Karpas-422 (cell line): ENCODE results near the gene GPC5. TPM values are rescaled to one million over a fixed set of nuclear protein-coding genes. Genes with fewer than 3 reads are reported as not detected.

Experiments
- DNase-seq: peaks from one replicate; pipeline ENCODE4 v3.0.0-alpha.2; 2015
- H2AFZ ChIP-seq: fragments of 200-600 bp; sonication (generic); 2 replicates; pipeline ENCODE4 v1.6.1; 2014; ENCODE audit warnings: antibody characterized with exemption, low read length, mixed read lengths
- H3K27ac ChIP-seq: fragments of 200-600 bp; sonication (generic); 2 replicates; pipeline ENCODE4 v1.5.1; 2014; ENCODE audit warnings: mild to moderate bottlenecking, low read length, moderate library complexity
- H3K27me3 ChIP-seq: fragments of 200-600 bp; sonication (generic); 2 replicates; pipeline ENCODE4 v1.6.1; 2014; ENCODE audit warnings: low read length, mixed read lengths
- H3K36me3 ChIP-seq: fragments of 200-600 bp; sonication (generic); 2 replicates; pipeline ENCODE4 v1.6.1; 2014; ENCODE audit warnings: low read length, mixed read lengths; ENCODE audit not compliant: insufficient read depth
- H3K4me1 ChIP-seq: fragments of 200-600 bp; sonication (generic); 2 replicates; pipeline ENCODE4 v1.6.1; 2014; ENCODE audit warnings: mild to moderate bottlenecking, low read length, mixed read lengths
- H3K4me2 ChIP-seq: fragments of 200-600 bp; sonication (generic); 2 replicates; pipeline ENCODE4 v1.6.1; 2014; ENCODE audit warnings: low read length, low read depth, mild to moderate bottlenecking; ENCODE audit not compliant: poor library complexity, severe bottlenecking
- H3K4me3 ChIP-seq: fragments of 200-600 bp; sonication (generic); 2 replicates; pipeline ENCODE4 v1.5.1; 2014; ENCODE audit warnings: mild to moderate bottlenecking, antibody characterized with exemption, low read length, mixed read lengths
- H3K79me2 ChIP-seq: fragments of 200-600 bp; sonication (generic); 2 replicates; pipeline ENCODE4 v1.6.1; 2014; ENCODE audit warnings: mild to moderate bottlenecking, low read length, mixed read lengths
- H3K9ac ChIP-seq: fragments of 200-600 bp; sonication (generic); 2 replicates; pipeline ENCODE4 v1.6.0; 2014; ENCODE audit warnings: low read length
- H3K9me2 ChIP-seq: fragments of 200-600 bp; sonication (generic), shearing (Covaris generic); replicated peaks from 2 replicates; pipeline ENCODE4 v1.6.0; 2014; ENCODE audit warnings: mild to moderate bottlenecking, low read length, moderate library complexity; ENCODE audit not compliant: insufficient read depth
- H3K9me3 ChIP-seq: fragments of 300-700, 200-600 bp; sonication (generic); 2 replicates; pipeline ENCODE4 v1.6.1; 2014; ENCODE audit warnings: low read length, mixed read lengths
- H4K20me1 ChIP-seq: fragments of 200-600 bp; sonication (generic); 2 replicates; pipeline ENCODE4 v1.6.1; 2014; ENCODE audit warnings: mild to moderate bottlenecking, antibody characterized with exemption, low read length, low read depth; ENCODE audit not compliant: insufficient read depth
- total RNA-seq: library from RNA; depleted of rRNA; stranded (reverse); fragments of >200 nt; shearing (Covaris generic); gene quantifications from 2 replicates; pipeline ENCODE4 v1.2.3, GENCODE V29; 2014; ENCODE audit warnings: low replicate concordance

Gene GPC5
- total RNA-seq, 1 experiment from 2014 or later = not detected

GRCh38 chr13:92656103-92656502 is 1257.7 kb downstream of the GPC5 start:
- no peak for DNase-seq
- no peaks in the 10 kb centered on the region for H3K36me3 ChIP-seq
- H3K79me2 ChIP-seq = no peaks in the 10 kb centered on the region
- H3K9me2 ChIP-seq = no peaks in the 10 kb centered on the region
- no peak overlapping the region for H3K27ac ChIP-seq
- no peak overlapping the region for H3K4me2 ChIP-seq
- H3K4me1 ChIP-seq = no peaks in the 10 kb centered on the region
- H4K20me1 ChIP-seq = no peaks in the 10 kb centered on the region
- H3K9ac ChIP-seq = no peak overlapping the region
- H2AFZ ChIP-seq = no peak overlapping the region
- peaks cover 13% of the 10 kb centered on the region for H3K9me3 ChIP-seq
- no peak overlapping the region for H3K4me3 ChIP-seq
- H3K27me3 ChIP-seq = no peaks in the 10 kb centered on the region

DNA sequence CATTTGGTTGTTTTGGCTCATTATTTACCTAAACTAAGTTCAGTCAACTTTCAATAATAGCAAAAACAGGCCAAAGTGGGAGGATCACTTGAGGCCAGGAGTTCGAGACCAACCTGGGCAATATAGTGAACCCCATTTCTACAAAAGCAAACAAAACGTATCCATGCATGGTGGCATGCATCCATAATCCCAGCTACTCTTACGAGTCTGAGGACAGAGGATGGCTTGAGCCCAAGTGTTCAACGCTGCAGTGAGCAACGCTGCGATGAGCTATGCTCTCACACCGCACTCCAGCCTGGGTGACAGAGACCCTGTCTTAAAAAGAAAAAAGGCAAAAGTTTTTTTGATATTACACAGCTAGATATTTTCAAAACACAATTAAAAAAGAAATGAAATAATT is 1258.2 kb downstream of the GPC5 start:
- Histone ChIP-seq H2AFZ (no peak overlapping the region), H3K4me2 (no peak overlapping the region), H3K27me3 (no peaks in the 10 kb centered on the region), H3K27ac (no peak overlapping the region), H4K20me1 (no peaks in the 10 kb centered on the region), H3K79me2 (no peaks in the 10 kb centered on the region), H3K36me3 (no peaks in the 10 kb centered on the region), H3K4me3 (no peak overlapping the region), H3K9ac (no peak overlapping the region), H3K9me2 (no peaks in the 10 kb centered on the region), H3K4me1 (no peaks in the 10 kb centered on the region), H3K9me3 (peaks cover 11% of the 10 kb centered on the region)
- no peak for DNase-seq

DNA sequence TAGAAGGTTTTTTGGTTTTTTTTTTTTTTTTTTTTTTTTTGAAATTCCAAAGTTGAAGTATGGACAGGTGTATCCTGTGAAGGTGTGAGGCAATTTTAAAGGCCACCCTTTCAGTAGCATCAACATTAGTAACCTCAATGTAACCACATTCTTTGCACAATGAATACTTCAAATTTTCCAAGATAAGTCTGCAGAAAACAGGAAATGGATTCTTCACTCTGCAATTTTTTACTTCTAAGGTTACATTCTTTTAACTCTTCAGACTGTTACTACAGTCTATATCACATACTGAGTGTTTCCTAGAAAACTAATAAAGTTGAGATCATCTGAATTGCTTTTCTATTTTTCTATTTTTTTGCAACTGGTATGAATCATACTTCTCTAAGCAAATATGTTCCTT is 1259.1 kb downstream of the GPC5 start:
- H3K9ac ChIP-seq = no peak overlapping the region
- H3K36me3 ChIP-seq = no peaks in the 10 kb centered on the region
- no peak overlapping the region for H3K4me3 ChIP-seq
- H2AFZ ChIP-seq = no peak overlapping the region
- no peaks in the 10 kb centered on the region for H3K27me3 ChIP-seq
- H4K20me1 ChIP-seq = no peaks in the 10 kb centered on the region
- no peaks in the 10 kb centered on the region for H3K9me2 ChIP-seq
- H3K9me3 ChIP-seq = peaks cover 11% of the 10 kb centered on the region
- H3K27ac ChIP-seq = no peak overlapping the region
- H3K79me2 ChIP-seq = no peaks in the 10 kb centered on the region
- no peak for DNase-seq
- no peaks in the 10 kb centered on the region for H3K4me1 ChIP-seq
- no peak overlapping the region for H3K4me2 ChIP-seq

DNA sequence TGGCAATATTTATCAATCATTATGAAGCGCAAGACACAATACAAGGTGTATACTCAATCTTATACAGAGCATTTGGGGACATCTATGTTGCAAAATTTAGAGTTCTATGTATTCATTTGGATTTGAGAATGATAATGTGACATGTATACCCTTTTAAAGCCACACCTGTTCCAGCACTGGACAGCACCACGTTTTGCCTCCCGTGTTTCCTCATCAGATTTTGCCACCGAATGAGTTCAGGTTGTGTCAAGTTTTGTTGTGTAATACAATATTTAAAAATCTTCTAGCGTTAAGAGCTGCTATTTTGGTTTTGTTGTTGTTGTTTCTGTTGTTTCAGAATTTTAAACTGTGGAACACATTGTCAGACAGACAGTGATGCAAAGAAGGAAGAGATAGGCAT is 1259.9 kb downstream of the GPC5 start:
- Histone ChIP-seq H3K27ac (no peak overlapping the region), H3K4me3 (no peak overlapping the region), H3K9me2 (no peaks in the 10 kb centered on the region), H3K9me3 (peaks cover 11% of the 10 kb centered on the region), H3K27me3 (no peaks in the 10 kb centered on the region), H3K4me1 (no peaks in the 10 kb centered on the region), H3K4me2 (no peak overlapping the region), H4K20me1 (no peaks in the 10 kb centered on the region), H3K36me3 (no peaks in the 10 kb centered on the region), H3K79me2 (no peaks in the 10 kb centered on the region), H2AFZ (no peak overlapping the region), H3K9ac (no peak overlapping the region)
- no peak for DNase-seq

DNA sequence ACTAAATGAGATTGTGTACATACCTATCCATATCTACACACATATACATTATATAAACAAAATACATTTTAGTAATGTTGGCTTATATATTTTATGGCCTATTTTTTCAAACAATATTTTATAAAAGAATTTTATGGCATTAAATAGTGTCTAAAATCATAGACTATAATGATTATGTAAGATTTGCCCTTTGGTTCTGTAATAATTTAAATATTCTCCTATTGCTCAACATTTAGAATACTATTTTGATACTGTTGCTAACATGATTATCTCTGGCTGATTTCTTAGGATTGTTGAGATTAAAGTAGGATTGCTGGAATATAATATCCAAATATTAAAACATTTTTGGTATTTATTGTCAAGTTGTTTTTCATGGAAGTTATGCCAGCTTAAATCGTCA is 1263.0 kb downstream of the GPC5 start:
- no peak for DNase-seq
- H3K27ac ChIP-seq = no peak overlapping the region
- no peaks in the 10 kb centered on the region for H3K9me2 ChIP-seq
- H3K79me2 ChIP-seq = no peaks in the 10 kb centered on the region
- H3K36me3 ChIP-seq = no peaks in the 10 kb centered on the region
- no peak overlapping the region for H3K4me2 ChIP-seq
- H2AFZ ChIP-seq = no peak overlapping the region
- no peaks in the 10 kb centered on the region for H4K20me1 ChIP-seq
- no peak overlapping the region for H3K9ac ChIP-seq
- H3K9me3 ChIP-seq = peaks cover 3% of the 10 kb centered on the region; the same call in 1 of the 2 replicates
- no peaks in the 10 kb centered on the region for H3K27me3 ChIP-seq
- H3K4me3 ChIP-seq = no peak overlapping the region
- no peaks in the 10 kb centered on the region for H3K4me1 ChIP-seq

GRCh38 chr13:92668157-92668556 is 1269.7 kb downstream of the GPC5 start:
- Histone ChIP-seq H3K27ac (no peak overlapping the region), H3K4me3 (no peak overlapping the region), H3K9ac (no peak overlapping the region), H3K9me3 (peaks cover 23% of the 10 kb centered on the region), H3K27me3 (no peaks in the 10 kb centered on the region), H2AFZ (no peak overlapping the region), H3K79me2 (no peaks in the 10 kb centered on the region), H3K9me2 (no peaks in the 10 kb centered on the region), H3K4me2 (no peak overlapping the region), H3K36me3 (no peaks in the 10 kb centered on the region), H3K4me1 (no peaks in the 10 kb centered on the region), H4K20me1 (no peaks in the 10 kb centered on the region)
- DNase-seq = no peak

- Histone ChIP-seq H3K36me3 (no peaks in the 10 kb centered on the region), H3K79me2 (no peaks in the 10 kb centered on the region), H3K4me2 (no peak overlapping the region), H3K27me3 (no peaks in the 10 kb centered on the region), H3K4me3 (no peak overlapping the region), H3K9me2 (no peaks in the 10 kb centered on the region), H3K9ac (no peak overlapping the region), H3K9me3 (peaks cover 24% of the 10 kb centered on the region), H2AFZ (no peak overlapping the region), H3K27ac (no peak overlapping the region), H3K4me1 (no peaks in the 10 kb centered on the region), H4K20me1 (no peaks in the 10 kb centered on the region)
- DNase-seq = no peak
These were observed 1271.7 kb downstream of the GPC5 start for GRCh38 chr13:92670096-92670495.

- Histone ChIP-seq H4K20me1 (no peaks in the 10 kb centered on the region), H3K4me2 (no peak overlapping the region), H3K27ac (no peak overlapping the region), H3K9ac (no peak overlapping the region), H2AFZ (no peak overlapping the region), H3K9me2 (no peaks in the 10 kb centered on the region), H3K27me3 (no peaks in the 10 kb centered on the region), H3K4me1 (no peaks in the 10 kb centered on the region), H3K79me2 (no peaks in the 10 kb centered on the region), H3K36me3 (no peaks in the 10 kb centered on the region), H3K4me3 (no peak overlapping the region), H3K9me3 (peaks cover 28% of the 10 kb centered on the region)
- no peak for DNase-seq
These were observed 1273.4 kb downstream of the GPC5 start for GRCh38 chr13:92671821-92672220.

DNA sequence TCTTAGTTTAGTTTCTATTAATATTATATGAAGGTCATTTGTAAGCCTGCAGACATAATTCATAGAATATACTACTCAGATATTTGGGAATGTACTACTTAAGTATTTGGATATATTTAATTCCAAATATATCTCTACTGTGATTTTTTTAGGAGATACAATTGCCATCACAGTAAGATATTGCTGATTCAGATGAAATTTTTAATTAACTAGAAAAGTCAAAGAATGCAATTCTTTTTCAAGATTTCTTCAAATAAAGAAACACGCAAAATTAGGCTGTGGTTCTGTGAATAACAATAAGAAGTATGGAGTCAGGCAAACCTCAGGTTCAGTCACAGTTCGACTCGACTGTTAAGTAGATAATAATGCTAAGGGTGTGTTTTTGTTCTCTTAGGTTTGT is 1277.8 kb downstream of the GPC5 start:
- no peak overlapping the region for H3K27ac ChIP-seq
- H4K20me1 ChIP-seq = no peaks in the 10 kb centered on the region
- H3K79me2 ChIP-seq = no peaks in the 10 kb centered on the region
- no peak overlapping the region for H3K4me3 ChIP-seq
- no peak overlapping the region for H3K9ac ChIP-seq
- no peak overlapping the region for H3K4me2 ChIP-seq
- H3K4me1 ChIP-seq = no peaks in the 10 kb centered on the region
- H3K9me3 ChIP-seq = peaks cover 17% of the 10 kb centered on the region
- no peaks in the 10 kb centered on the region for H3K27me3 ChIP-seq
- DNase-seq = no peak
- H3K36me3 ChIP-seq = no peaks in the 10 kb centered on the region
- H2AFZ ChIP-seq = no peak overlapping the region
- no peaks in the 10 kb centered on the region for H3K9me2 ChIP-seq
